CMK (cell line): ENCODE measurements around the gene ZDHHC16.

Source experiments
- DNase-seq: peaks from one replicate; pipeline ENCODE4 v3.0.0-alpha.2; 2010; ENCODE audit warnings: low read depth

Gene ZDHHC16

DNA sequence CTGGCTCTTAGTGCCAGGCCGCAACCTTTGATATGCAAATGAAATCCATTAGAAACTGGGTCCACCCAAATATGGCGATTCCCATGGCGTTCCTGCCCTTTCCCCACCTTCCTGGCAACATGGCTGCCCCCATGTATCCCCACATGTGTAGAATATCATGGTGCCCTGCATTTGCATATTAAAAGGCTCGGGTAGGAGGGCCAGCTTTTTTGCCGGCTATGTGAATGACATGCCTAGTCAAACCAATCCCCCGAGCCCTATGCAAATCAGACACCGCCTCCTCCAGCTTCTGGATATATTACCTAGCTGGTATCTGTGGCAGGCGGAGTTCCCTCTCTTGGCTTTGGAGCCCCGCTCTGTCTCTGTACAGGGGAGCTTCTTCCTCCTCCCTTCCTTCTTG is 34.0 kb downstream of the ZDHHC16 start:
- DNase-seq: no peak

DNA sequence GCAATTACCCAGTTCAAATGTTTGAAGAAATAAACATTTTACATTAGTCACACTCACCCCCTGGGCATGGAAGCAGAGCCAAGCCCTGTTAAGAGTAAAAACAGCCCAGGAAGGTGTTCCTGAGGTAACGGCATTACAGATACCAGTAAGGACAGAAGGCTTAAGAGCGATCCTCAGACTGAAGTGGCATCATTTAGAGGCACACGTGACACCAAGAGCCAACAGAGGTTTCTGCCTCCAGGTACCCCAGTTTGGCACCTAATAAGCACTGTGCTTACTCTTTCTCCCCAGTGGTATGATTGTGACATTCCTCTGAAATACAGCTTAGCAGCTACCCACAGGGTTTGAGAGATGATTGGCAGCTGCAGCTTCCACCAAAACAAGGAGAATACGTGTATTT is 35.1 kb downstream of the ZDHHC16 start:
- DNase-seq: no peak

DNA sequence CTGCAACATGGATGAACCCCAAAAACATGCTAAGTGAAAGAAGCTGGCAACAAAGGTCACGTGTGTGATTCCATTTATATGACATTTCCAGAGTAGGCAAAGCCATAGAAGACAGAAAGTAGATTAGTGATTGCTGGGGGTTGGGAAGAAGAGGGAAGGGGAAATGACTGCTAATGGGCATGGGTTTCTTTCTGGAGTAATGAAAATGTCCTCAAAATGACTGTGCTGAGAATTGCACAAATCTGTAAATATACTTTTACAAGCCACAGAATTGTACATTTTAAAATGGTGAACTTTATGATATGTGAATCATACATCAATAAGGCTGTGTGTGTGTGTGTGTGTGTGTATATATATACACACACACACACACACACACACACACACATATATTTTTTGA is 36.4 kb downstream of the ZDHHC16 start:
- no peak for DNase-seq

DNA sequence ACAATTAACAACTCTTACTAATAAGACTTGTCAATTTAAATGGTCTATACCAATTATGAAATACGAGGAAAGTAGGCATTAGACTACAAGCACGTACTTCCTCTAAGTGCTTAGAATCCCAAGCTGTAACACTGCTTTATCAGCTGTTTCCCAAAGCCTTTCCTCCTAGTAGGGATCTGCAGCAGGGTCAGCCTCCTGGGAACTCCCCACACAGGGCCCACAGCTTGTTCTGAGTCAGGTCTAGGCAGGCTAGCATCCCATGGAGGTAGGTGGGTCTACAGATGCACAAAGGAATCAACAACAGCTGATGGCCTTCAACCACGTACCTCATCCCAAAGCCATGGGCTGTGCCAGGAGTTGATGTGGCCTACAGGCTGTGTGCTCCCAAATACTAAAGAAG is 37.5 kb downstream of the ZDHHC16 start:
- DNase-seq: no peak

DNA sequence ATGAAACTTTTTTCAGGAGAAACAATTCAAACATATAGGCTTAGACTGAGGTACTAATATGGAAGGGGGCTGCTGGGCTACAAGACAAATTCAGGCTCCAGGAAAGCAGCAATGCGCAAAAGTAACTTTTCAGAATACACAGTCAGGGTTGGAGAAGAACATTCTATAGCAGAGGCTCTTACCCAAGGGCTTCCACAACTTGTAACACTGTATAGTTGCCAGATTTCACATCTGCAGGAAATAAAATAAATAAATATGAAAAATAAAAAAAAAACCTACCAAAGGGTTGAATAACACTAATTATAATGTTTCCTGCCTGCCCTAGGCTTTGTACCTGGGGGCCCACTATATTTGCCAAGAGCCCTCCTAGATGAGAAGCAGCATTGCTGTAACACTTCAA is 37.9 kb downstream of the ZDHHC16 start:
- no peak for DNase-seq

DNA sequence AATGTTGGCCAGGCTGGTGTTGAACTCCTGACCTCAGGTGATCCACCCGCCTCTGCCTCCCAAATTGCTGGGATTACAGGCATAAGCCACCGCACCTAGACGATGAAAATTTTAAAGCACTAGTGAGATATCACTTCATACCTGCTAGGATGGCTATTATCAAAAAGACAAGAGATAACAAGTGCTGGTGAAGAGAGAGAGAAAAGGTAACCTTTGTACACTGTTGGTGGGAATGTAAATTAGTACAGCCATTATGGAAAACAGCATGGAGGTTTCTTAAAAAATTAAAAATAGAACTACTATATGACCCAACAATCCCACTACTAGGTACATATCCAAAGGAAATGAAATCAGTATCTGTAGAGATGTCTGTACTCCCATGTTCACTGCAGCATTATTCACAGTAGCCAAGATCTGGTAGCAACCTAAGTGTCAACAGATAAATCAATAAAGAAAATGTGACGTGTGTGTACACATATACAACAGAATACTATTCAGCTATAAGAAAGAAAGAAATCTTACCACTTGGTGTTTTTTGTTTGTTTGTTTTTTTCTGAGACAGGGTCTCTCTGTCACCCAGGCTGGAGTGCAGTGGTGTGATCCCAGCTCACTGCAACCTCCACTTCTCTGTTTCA is 39.8 kb downstream of the ZDHHC16 start:
- DNase-seq: no peak

DNA sequence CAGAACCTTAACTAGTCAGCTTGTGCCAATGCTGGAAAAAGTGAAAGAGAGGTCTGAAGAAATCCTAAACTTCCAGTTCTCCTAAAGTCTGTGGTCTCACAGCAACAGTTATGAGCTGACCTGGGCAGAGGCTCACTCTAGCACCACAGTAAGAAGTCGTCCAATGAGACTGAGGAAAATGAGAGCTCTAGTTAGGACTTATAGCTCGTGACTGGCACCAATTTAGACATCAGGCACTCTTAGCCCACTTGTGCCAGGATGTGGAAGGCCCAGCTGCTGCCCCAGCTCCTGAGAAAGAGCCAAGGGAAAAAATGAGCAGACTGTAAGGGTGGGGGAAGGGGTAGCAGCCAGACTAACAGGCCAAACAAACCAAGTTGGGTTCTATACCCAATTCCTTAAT is 44.6 kb downstream of the ZDHHC16 start:
- DNase-seq: no peak

DNA sequence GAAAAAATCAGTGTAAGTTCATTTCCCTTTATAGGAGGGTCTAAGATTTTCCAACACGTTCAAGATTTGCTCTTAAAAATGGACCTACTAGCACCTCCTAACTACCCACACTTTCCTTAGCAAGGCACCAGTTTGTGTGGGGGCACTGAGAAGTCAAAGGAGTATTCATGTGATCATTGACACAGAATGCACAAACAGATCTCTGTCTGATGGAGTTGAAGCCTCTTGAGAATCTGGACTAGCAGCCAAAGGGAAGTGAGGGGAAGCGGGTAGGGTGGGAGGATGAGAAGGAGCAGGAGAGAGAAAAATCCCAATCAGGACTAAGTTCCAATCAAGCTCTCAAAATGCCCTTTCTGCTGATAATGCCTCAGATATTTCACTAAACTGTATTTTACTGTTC is 48.2 kb downstream of the ZDHHC16 start:
- DNase-seq: no peak

DNA sequence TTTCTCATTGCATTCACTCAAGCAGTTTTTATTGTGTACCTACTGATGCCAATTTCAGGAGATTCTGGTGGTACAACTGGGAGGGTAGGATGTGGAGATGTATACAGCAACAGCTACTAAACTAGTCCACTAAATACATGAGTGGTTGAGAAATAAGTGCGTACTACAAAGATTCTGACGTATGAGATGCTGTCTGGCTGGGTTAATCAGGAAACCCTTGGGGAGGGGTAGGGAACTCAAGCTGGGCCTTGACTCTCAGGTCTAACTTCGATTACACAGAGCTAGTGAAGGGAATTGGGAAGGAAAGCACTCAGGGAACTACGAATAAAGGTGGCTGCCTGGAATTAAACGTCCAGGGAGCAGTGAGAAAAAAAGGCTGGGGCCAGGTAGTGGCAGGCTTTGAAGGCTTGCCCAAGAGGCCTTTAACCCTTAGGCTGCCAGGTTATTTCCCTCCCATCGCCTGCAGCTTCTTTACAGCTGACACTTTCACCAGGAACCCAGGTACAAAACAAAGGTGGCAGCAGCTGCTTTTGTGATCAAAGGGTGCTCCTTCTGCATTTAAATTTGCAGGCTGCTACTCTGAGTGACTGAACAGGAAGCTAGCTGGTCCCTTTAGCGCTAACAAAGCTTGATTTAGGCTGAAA is 49.0 kb downstream of the ZDHHC16 start:
- no peak for DNase-seq

DNA sequence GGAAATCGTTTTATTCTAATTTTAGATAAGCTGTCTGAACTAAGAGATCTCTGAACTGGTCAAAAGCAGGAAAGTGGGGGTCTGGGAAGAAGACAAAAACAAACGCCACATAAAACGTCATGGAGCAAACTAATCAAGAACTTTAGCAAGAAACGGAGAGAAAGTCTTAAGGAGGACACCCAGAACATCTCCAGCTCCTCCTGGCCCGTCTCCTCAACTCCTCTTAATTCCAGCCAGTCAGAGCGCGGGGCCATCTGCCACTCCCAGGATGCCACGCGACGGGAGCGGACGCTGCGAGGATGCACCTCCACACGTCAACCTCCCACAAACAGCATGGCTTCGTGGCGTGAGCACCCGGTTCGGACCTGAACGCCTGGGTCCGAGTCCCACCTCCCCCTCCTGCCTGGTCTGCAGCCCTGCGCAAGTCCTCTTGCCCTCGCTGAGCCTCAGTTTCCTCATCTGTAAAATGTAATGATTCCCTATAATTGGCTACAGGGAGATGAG is 51.6 kb downstream of the ZDHHC16 start:
- peak; percentile 62 for DNase-seq

DNA sequence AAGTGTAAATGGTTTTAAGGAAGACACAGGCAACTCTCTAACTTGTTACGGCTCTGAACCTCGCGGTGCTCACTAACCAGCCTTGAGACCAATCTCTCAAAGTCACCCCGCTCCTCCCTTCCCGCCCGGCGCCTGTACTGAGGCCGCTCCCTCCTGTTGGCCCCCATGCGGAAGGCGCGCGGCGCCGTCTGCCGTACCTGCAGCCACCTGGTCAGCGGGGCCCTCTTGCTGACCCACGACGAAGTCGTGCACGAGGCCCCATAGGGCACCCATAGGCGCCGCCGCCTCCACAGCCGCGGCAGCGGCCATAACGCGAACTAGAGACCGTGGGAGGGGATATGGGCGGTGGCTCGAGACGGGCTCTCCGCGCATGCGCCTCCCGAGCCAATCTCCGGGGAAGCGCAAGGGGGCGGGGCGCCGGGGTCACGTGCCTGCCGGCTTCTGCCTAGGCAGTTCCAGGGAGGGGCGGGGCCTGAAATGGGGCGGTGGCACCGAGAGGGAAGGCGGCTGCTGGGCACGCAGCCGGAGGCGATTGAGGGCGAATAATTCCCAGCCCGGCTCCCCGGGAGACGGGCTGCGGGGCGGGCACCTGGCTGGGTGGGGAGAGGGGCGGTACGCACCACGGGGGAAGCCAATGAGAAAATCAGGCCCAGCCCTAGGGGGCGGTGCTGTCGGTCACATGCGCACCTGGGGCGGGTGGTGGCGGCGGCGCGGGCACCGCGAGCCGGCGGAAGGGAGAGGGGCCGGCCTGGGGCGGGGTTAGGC is 52.3 kb downstream of the ZDHHC16 start, which contains the start of gene MMS19:
MMS19 (minus strand) TSS at position 347 of the 765 bp plus-strand sequence; CDS start at position 309, 38 bp downstream.
- peak; percentile 90 for DNase-seq

DNA sequence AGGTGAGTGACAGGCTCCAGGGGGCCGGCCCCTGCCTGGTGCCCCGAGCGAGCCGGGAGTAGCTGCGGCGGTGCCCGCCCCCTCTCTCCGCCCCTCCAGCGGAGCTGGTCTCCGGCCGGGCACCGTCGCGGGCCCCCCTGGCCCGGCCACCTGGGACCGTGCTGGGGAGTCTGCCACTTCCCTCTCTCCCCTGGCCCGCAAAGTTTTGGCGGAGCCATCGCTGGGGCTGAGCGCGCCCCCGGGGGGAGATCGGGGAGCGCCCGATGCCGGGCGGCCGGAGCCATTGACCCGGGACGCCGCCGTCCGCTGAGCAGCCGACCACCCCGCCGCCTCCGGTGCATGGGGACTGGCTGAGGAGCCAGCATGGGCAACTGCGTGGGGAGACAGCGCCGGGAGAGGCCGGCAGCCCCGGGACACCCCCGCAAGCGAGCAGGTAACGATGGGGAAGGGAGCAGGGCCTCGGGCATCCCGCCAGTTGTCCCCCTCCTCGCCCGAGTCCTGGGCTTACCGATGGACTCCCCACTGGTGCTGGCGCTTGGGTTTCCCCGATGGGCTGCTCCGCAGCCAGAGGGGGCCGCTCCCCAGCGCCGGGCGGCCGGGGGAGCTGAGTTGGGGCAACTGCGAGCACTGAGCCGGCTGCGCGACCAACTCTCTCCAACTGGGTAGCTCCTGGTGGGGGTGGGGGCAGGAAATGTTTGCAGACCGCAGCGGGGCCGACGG is 53.0 kb downstream of the ZDHHC16 start, which contains the start of gene UBTD1:
UBTD1 (plus strand) TSS at position 84 of the 720 bp plus-strand sequence; CDS start at position 364, 280 bp downstream.
- no peak for DNase-seq

DNA sequence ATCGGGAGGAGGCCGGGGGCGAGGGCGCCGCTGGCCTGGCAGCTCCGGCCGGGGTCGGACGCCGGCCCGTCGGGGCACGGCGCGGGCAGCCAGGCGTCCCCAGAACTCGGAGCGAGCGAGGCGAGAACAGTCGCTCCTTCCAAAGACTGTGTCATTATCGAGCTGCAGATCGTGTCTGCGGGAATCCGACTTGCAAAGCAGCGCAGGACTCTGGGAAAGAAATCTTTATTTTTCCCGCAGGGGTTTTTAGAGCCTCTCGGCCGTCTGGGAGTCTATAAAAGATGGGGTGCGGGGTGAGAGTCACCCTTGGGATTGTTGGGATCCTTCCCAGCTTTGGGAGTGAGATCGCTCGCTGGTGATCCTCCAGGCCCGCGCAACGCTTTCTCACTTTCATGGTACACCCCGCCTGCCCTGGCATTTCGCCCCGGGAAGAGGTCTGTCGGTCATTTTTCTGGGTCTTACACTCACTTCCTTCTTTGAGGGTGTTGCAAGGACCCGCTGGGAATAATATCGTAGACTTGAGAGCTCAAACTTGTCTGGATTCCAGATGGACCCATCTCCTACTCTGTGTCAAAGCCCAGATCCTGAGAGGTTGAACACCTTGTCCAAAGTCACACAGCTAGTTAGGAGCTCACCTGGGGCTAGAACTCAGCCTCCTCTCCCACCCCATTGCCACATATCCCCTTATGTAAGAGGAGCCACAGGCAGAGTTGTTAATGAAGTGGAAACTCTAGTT is 53.8 kb downstream of the ZDHHC16 start:
- DNase-seq: no peak

DNA sequence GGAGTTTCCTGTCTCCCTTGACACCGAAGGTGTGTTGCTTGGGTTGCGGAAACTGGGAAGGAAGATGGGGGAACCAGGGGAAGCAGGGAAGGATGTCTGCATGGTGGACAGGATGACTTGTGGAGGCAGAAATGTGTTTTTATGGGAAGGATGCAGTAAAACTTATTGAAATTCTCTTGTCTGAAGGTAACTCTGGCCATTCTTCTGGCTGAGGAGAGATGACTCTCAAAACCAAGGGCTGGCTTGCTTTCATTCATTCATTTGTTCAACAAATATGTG is 54.3 kb downstream of the ZDHHC16 start:
- DNase-seq: no peak

DNA sequence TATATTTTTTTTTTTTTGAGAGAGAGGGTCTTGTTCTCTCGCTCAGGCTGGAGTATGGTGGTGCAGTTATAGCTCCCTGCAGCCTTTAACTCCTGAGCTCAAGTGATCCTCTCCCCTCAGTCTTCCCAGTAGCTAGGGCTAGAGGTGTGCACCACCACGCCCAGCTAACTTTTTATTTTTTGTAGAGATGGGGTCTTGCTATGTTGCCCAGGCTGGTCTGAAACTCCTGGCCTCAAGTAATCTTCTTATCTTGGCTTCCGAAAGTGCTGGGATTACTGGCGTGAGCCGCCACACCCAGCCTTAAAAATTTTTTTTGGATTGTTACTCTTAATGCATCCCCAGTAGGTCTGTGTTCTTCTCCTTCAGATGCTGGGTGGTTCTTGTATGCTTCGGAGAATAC is 56.9 kb downstream of the ZDHHC16 start:
- no peak for DNase-seq

DNA sequence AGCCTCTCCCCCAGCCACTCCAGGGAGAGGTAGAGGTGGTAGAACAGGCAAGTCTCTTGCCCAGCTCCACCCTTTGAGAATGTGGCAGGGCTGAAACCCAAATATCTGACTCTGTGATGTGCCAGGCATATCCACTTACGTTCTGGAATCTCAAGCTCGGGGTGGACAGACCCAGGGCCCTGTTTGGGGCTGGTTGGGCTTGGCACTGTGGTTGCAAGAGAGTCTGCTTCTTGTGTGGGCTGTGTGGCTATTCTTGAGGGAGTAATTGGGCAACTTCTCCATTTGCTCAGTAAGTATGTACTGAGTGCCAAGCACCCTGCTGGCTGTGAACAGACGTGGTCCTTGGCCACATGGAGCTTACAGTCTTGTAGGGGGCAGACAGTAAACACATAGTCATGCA is 57.4 kb downstream of the ZDHHC16 start:
- no peak for DNase-seq

DNA sequence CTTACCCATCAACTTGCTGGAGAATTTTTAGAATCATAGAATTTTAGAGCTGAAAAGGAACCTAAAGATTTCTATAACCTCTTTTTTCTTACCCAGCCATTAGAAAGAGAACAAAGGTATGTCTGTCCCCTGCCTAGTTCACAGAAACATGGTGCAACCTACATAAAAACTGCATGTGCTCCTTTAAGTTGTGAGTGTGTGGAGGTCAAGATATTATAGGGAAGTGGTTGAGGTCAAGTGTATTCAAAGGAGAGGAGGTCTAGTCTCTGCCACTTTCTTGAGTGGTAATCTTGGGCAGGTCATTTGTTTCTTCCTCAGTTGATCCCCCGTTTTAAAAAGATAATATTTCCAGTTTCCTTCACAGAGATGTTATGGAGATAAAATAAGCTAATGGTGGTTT is 59.2 kb downstream of the ZDHHC16 start:
- DNase-seq: no peak

DNA sequence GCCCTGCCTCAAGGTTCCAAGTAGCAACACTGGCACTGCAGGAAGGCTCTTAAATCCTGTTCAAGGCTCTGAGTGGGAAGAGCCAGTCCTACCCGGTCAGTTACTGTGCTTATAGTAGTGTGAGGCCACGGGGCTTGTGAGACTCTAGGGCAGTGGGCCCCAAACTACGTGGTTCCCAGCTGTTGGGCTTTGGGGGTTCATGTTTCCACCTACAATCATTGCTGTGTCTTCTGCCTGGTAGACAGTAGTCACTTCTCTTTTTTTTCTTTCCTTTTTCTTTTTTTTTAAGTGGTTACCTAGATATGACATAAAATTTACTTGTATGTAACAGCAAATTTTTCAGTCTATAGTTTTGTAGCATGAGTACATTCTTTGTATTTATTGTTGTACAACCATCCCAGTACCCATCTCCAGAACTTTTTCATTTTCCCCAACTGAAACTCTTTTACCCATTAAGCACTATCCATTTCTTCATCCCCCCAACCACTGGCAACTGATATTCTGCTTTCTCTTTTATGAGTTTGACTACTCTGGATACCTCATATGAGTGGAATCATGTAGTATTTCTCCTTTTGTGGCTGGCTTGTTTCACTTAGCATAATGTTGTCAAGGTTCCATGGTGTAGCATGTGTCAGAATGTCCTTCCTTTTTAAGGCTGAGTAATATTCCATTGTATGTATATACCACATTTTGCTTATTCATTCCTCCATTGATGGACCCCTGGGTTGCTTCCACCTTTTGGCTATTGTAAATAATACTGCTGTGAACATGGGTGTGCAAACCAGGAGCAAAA is 60.4 kb downstream of the ZDHHC16 start:
- no peak for DNase-seq
